Upper lobe of left lung (tissue), 6 donors: ENCODE measurements around the gene TMEM121. TPM values are rescaled to one million over a fixed set of nuclear protein-coding genes. Genes with fewer than 3 reads are reported as not detected.

ENCODE experiments used
- ATAC-seq, 2 donors: fragments of 200-7000 bp; cut with Tn5 transposase; one replicate each; pipeline ENCODE4 v1.9.1; 2022; ENCODE audit warnings: mild to moderate bottlenecking in 2 of 2, moderate library complexity in 2 of 2; ENCODE audit not compliant: low FRiP score in 2 of 2
- DNase-seq, 2 donors: peaks; one replicate each; pipeline ENCODE4 v3.0.0-alpha.2; 2019 to 2020
- H3K27ac ChIP-seq, 4 donors: fragments of 200-600 bp; sonication (generic); one replicate each; pipeline ENCODE4 v1.5.1; 2016 to 2019
- H3K27me3 ChIP-seq, 4 donors: fragments of 200-600 bp; sonication (generic); one replicate each; pipeline ENCODE4 v1.5.1; 2017 to 2019
- H3K36me3 ChIP-seq, 4 donors: fragments of 200-600 bp; sonication (generic); one replicate each; pipeline ENCODE4 v1.5.1; 2016 to 2019
- H3K4me1 ChIP-seq, 4 donors: fragments of 200-600 bp; sonication (generic); one replicate each; pipeline ENCODE4 v1.5.1; 2018 to 2019
- H3K4me3 ChIP-seq, 4 donors: fragments of 200-600 bp; sonication (generic); one replicate each; pipeline ENCODE4 v1.5.1; 2017 to 2019; ENCODE audit warnings: mild to moderate bottlenecking in 2 of 4, moderate library complexity in 1 of 4
- H3K9me3 ChIP-seq, 4 donors: fragments of 200-600 bp; sonication (generic); one replicate each; pipeline ENCODE4 v1.5.1; 2018 to 2019
- EP300 ChIP-seq, 4 donors: sonication (generic); formaldehyde crosslinking; IDR thresholded peaks; one replicate each; pipeline ENCODE4 v1.5.1; 2017; ENCODE audit warnings: antibody characterized with exemption in 4 of 4, control low read depth in 2 of 4
- POLR2A ChIP-seq, 4 donors: fragments of 450-650 bp; IDR thresholded peaks; one replicate each; pipeline ENCODE4 v1.5.1; 2016 to 2017; ENCODE audit warnings: antibody characterized with exemption in 4 of 4, mild to moderate bottlenecking in 2 of 4
- POLR2AphosphoS5 ChIP-seq, 2 donors: sonication (generic); formaldehyde crosslinking; IDR thresholded peaks; one replicate each; pipeline ENCODE4 v1.5.1; 2017; ENCODE audit warnings: antibody characterized with exemption in 2 of 2
- WGBS, 2 donors: methylation state at CpG; one replicate each; pipeline ENCODE4 v1.1.5; 2017 to 2018; 5-methylcytosine and 5-hydroxymethylcytosine counted together
- total RNA-seq, 6 donors: library from RNA; depleted of rRNA in 4 of 6; stranded (reverse); fragments of >200 nt in 4 of 6; gene quantifications; one replicate each; pipeline versions ENCODE4 v1.1.0 to v1.2.1, GENCODE V29; 2016 to 2021
- TF ChIP-seq, protein P1 (sequence below), 6 experiments: fragments of 450-650 bp in 4 of 6; fragments of 200-600 bp in 2 of 6; sonication (generic) in 2 of 6; IDR thresholded peaks; one replicate each; pipeline ENCODE4 v1.5.1; 2016 to 2019; ENCODE audit warnings: antibody characterized with exemption in 6 of 6
- donor health status: DM: no; HTN: no; CAD: no; lungs with moderate emphysema.
- donor health status: DM: no; HTN: yes; CAD: no; lungs with severe emphysema.

Gene TMEM121
- total RNA-seq, 6 donors from 2014 or later: 0.69 to 4.6 (median 3.8) TPM; not detected in 1

GRCh38 chr14:105525326-105525725 is 1.1 kb upstream of the TMEM121 start:
- Histone ChIP-seq H3K4me1 (peaks cover 34 to 46% (median 37%) of the 10 kb centered on the region in 4 donors), H3K27ac (peak overlapping the region in 1 of 4 donors; percentile 64), H3K27me3 (peaks cover 0 to 35% (median 19%) of the 10 kb centered on the region in 4 donors), H3K4me3 (no peak overlapping the region), H3K9me3 (no peaks in the 10 kb centered on the region), H3K36me3 (no peaks in the 10 kb centered on the region)
- DNase-seq (no peak), ATAC-seq (no peak)
- 88 to 94% methylated on average over 9 of the region's 9 CpGs for WGBS, 2 donors
- TF ChIP-seq POLR2A (IDR thresholded peaks at IDR 0.05) (no peak), POLR2AphosphoS5 (IDR thresholded peaks at IDR 0.05) (no peak), EP300 (IDR thresholded peaks at IDR 0.05) (no peak)
- TF ChIP-seq, protein P1, sequence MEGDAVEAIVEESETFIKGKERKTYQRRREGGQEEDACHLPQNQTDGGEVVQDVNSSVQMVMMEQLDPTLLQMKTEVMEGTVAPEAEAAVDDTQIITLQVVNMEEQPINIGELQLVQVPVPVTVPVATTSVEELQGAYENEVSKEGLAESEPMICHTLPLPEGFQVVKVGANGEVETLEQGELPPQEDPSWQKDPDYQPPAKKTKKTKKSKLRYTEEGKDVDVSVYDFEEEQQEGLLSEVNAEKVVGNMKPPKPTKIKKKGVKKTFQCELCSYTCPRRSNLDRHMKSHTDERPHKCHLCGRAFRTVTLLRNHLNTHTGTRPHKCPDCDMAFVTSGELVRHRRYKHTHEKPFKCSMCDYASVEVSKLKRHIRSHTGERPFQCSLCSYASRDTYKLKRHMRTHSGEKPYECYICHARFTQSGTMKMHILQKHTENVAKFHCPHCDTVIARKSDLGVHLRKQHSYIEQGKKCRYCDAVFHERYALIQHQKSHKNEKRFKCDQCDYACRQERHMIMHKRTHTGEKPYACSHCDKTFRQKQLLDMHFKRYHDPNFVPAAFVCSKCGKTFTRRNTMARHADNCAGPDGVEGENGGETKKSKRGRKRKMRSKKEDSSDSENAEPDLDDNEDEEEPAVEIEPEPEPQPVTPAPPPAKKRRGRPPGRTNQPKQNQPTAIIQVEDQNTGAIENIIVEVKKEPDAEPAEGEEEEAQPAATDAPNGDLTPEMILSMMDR (IDR thresholded peaks at IDR 0.05): no peak

DNA sequence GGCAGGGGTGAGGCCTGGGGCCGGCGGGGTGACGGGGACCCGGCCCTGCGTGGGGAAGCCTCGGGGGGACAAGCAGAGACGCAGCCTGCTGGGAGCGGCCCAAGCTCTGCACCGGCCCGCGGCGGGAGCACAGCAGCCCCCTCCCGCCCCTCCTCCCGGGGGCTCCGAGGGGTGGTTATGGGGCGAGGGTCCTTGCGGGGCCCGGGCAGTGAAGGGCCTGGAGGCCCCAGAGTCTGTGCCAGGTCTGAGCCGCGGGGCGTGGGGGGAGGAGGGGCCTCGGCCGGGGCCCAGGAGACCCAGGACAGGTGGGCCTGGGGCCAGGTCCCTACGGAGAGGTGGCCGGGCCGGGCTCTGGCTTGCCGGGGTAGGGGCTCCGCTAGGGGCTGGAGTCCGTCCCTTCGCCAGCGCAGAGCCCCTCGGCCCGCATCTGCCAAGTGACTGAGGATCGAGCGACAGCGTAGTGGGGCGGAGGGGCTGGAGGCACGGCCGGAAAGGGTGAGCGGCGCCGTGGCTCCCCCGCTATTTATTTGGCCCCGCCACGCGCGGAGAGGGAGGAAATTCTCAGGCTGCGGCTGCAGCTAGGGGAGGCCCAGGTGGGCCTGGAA is 495 bp downstream of the TMEM121 start:
- WGBS, 2 donors: 4 to 10% methylated on average over 8 to 20 of the region's 48 CpGs
- H3K4me3 ChIP-seq: peak overlapping the region; percentile 31 to 80 (median 53)
- no peaks in the 10 kb centered on the region for H3K9me3 ChIP-seq
- TF ChIP-seq EP300 (IDR thresholded peaks at IDR 0.05): no peak
- no peak for TF ChIP-seq POLR2AphosphoS5 (IDR thresholded peaks at IDR 0.05)
- TF ChIP-seq, protein P1 (IDR thresholded peaks at IDR 0.05): no peak
- no peak for TF ChIP-seq POLR2A (IDR thresholded peaks at IDR 0.05)
- H3K36me3 ChIP-seq: no peaks in the 10 kb centered on the region
- H3K27ac ChIP-seq: peak overlapping the region in 2 of 4 donors; percentile 4 to 55
- ATAC-seq (peak in 1 of 2 donors; percentile 3), DNase-seq (peak in 1 of 2 donors; percentile 87)
- H3K4me1 ChIP-seq: peaks cover 34 to 47% (median 38%) of the 10 kb centered on the region in 4 donors
- H3K27me3 ChIP-seq: peaks cover 0 to 35% (median 19%) of the 10 kb centered on the region in 4 donors

GRCh38 chr14:105527381-105527825 is 1.0 kb downstream of the TMEM121 start:
- DNase-seq (no peak), ATAC-seq (peak in 1 of 2 donors; percentile 4)
- H3K4me3 ChIP-seq: peak overlapping the region; percentile 31 to 80 (median 53)
- no peak for TF ChIP-seq POLR2AphosphoS5 (IDR thresholded peaks at IDR 0.05)
- TF ChIP-seq, protein P1 (IDR thresholded peaks at IDR 0.05): no peak
- TF ChIP-seq EP300 (IDR thresholded peaks at IDR 0.05): no peak
- TF ChIP-seq POLR2A (IDR thresholded peaks at IDR 0.05): no peak
- peak overlapping the region in 2 of 4 donors; percentile 4 to 35 for H3K27ac ChIP-seq
- H3K27me3 ChIP-seq: peaks cover 0 to 35% (median 19%) of the 10 kb centered on the region in 4 donors
- H3K9me3 ChIP-seq: no peaks in the 10 kb centered on the region
- 32% methylated on average over 23 of the region's 23 CpGs; no CpG with 5 or more reads in 1 of the 2 donors for WGBS, 2 donors
- H3K4me1 ChIP-seq: peaks cover 34 to 47% (median 38%) of the 10 kb centered on the region in 4 donors
- H3K36me3 ChIP-seq: no peaks in the 10 kb centered on the region

DNA sequence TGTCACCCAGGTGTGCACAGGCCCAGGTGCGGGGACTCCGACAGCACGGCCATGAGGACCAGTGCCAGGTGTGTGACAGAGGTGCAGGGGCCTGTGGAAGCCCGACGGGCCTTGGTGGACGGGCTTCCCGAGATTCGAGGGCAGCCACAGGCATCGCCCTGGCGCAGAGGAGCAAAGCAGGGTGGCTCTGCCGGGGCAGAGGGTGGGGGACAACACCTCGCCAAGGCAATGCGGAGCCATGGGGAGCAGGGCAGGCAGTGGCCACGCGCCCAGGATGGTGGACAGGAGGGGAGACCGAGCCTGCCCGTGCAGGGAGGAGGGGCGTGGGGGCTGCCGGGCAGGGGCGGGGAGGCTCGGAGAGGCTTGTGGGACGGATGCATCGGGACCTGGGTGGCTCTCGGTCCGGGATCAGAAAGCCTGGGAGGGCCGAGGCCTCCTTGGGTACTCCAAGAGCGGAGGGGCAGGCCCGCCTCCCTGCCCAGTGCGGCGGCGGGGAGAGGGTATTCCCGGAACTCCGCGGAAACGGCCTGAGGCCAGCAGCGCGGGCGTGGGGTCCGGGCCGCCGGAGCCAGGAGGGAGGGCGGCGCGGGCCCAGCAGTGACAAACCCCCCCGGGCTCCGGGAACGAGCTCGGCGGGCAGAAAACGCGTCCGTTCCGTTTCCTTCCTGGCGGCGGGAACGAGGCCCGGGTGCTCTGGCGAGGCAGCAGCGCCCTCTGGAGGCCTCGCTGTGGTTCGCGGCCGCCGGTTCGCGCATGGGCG is 1.6 kb downstream of the TMEM121 start:
- TF ChIP-seq POLR2AphosphoS5 (IDR thresholded peaks at IDR 0.05): peak; percentile 42 to 47
- TF ChIP-seq POLR2A (IDR thresholded peaks at IDR 0.05): no peak
- TF ChIP-seq, protein P1 (IDR thresholded peaks at IDR 0.05): peak; percentile 90 to 97 (median 93)
- TF ChIP-seq EP300 (IDR thresholded peaks at IDR 0.05): no peak
- peak overlapping the region; percentile 35 to 73 (median 68) for H3K27ac ChIP-seq
- H3K27me3 ChIP-seq: peaks cover 0 to 35% (median 19%) of the 10 kb centered on the region in 4 donors
- 6 to 7% methylated on average over 6 to 59 of the region's 67 CpGs for WGBS, 2 donors
- peak overlapping the region; percentile 41 to 80 (median 65) for H3K4me3 ChIP-seq
- ATAC-seq: peak; percentile 70 to 90
- DNase-seq: peak; percentile 71 to 96
- H3K4me1 ChIP-seq: peaks cover 34 to 47% (median 38%) of the 10 kb centered on the region in 4 donors
- H3K9me3 ChIP-seq: no peaks in the 10 kb centered on the region
- no peaks in the 10 kb centered on the region for H3K36me3 ChIP-seq
